ENCODE results near the gene BUD13.

Gene BUD13, protein sequence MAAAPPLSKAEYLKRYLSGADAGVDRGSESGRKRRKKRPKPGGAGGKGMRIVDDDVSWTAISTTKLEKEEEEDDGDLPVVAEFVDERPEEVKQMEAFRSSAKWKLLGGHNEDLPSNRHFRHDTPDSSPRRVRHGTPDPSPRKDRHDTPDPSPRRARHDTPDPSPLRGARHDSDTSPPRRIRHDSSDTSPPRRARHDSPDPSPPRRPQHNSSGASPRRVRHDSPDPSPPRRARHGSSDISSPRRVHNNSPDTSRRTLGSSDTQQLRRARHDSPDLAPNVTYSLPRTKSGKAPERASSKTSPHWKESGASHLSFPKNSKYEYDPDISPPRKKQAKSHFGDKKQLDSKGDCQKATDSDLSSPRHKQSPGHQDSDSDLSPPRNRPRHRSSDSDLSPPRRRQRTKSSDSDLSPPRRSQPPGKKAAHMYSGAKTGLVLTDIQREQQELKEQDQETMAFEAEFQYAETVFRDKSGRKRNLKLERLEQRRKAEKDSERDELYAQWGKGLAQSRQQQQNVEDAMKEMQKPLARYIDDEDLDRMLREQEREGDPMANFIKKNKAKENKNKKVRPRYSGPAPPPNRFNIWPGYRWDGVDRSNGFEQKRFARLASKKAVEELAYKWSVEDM

DNA sequence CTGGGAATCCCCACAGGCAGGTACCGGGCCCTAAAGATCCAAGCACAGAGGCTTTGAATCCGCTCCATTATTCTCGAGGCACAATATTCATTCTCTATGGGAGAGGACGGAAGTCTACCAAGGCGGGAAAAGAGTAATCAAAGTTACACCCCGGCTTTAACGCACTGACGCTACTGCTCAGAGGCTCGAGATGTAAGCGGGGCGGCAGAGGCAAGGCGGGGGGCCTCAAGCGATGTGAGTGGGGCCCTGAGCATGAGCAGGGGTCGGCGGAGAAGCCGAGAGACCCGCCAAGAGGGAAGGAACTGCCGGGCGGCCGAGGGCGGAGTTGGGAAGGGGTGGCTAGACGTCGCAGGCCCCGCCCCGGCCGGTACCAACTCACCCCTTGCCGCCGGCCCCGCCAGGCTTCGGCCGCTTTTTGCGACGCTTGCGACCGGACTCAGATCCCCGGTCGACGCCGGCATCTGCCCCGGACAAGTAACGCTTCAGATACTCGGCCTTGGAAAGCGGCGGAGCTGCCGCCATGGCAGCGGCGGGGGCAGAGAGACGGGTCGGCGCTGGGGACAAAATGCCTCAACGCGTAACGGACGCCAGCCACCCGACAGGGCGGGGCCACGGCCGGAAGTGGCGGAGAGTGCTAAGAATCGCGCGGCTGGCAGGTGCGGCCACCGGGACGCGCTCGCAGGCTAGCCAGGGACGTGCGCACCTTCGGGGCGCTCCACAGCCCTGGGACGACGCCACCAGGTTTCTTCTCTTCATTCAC, at the start of gene BUD13:
Gene BUD13, minus strand, starts transcription at position 545 of the 760 bp plus-strand sequence. Its CDS starts 23 bp downstream, at position 522.
- Mint-ChIP-seq H3K36me3 (ENCODE audit: low read depth) (peaks cover 23% of the 10 kb centered on the region), H3K4me3 (peak within 1 kb of the TSS; percentile 97)
- DNase-seq (ENCODE audit: low spot score), result peak; percentile 93

DNA sequence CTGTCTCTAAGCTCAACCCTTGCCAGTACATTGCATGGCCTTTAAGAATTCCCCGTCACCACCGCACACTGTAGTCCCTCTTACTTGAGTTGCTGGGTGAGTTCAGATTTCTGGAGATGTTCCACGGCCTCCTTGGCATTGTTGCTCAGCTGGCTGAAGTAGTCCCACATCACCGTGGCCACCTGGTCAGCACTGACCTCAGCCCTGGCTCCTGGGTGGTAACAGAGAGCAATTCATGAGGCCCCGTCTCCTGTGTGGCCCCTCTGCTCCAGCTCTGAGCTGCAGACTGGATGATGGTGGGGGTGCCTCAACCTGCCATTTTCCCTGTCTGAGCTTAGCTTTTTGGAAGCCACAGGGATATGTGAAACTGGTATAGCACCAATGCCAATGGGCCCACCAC, 49.8 kb upstream of the BUD13 start:
- no peak for DNase-seq (ENCODE audit: low spot score)
- Mint-ChIP-seq H3K27ac (no peak overlapping the region), H3K4me3 (no peak overlapping the region), H3K27me3 (ENCODE audit: low read depth) (no peaks in the 10 kb centered on the region), H3K4me1 (ENCODE audit: low read depth) (no peaks in the 10 kb centered on the region), H3K9me3 (no peaks in the 10 kb centered on the region), H3K36me3 (ENCODE audit: low read depth) (no peaks in the 10 kb centered on the region)

More for the DNA sequence above, at the start of gene BUD13:
- no peaks in the 10 kb centered on the region for H3K9me3 Mint-ChIP-seq
- H3K4me1 Mint-ChIP-seq (ENCODE audit: low read depth), result peaks cover 34% of the 10 kb centered on the region
- H3K27me3 Mint-ChIP-seq (ENCODE audit: low read depth), result no peaks in the 10 kb centered on the region
- peak within 1 kb of the TSS; percentile 98 for H3K27ac Mint-ChIP-seq

DNA sequence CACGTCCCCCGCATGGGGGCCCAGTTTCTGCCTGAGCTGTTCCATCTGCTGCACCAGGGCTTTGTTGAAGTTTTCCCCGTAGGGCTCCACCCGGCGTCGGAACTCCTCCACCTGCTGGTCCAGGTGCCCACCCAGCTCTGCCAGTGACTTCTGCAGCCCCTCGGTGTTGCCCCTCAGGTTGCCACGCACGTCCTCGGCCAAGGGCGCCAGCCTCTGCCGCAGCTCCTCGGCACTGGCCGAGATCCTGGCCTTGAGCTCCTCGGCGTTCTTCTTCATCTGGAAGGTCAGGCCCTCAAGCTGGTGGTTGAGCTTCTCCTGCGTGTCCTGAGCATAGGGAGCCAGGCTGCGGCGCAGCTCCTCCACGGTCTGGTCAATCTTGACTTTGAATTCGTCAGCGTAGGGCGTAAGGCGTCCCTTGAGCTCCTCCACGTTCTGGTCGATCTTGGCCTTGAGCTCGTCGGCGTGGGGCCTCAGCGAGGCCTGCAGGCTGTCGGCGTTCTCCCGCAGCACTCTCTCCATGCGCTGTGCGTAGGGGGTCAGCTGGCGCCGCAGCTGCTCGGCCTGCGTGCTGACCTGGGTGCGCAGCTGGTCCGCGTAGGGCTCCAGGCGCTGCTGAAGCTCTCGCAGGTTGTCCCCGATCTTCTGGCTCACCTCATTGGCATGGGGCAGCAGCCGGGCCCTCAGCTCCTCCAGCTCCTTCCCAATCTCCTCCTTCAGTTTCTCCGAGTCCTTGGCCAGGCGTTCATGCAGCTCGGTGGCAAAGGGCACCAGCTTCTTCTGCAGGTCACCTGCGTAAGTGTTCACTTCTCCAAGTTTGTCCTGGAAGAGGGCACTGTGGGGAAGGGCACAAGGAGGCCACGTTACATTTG, 48.5 kb upstream of the BUD13 start:
- Mint-ChIP-seq H3K27me3 (ENCODE audit: low read depth) (no peaks in the 10 kb centered on the region), H3K27ac (no peak overlapping the region), H3K36me3 (ENCODE audit: low read depth) (no peaks in the 10 kb centered on the region), H3K4me1 (ENCODE audit: low read depth) (no peaks in the 10 kb centered on the region), H3K4me3 (no peak overlapping the region), H3K9me3 (no peaks in the 10 kb centered on the region)
- DNase-seq (ENCODE audit: low spot score), result no peak

DNA sequence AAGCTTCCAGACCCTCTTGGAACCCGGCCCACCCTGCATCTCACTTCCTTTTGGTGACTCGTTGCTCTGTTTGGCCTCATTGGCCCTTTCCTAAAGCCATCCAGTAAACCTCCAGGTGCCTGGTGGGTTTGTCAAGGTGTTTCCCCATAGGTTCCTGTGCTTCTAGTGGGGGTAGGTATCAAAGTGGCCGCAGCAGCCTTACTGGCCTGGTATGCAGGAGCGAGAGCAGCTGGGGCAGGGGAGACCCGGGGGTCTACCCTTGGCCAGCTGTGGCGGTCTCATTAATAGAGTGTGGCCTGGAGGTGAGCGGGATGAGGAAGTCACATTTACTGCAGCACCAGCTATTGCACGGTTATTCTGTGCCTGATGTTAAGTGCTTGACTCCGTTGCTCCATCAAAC, 46.3 kb upstream of the BUD13 start:
- Mint-ChIP-seq H3K9me3 (no peaks in the 10 kb centered on the region), H3K27ac (no peak overlapping the region), H3K36me3 (ENCODE audit: low read depth) (no peaks in the 10 kb centered on the region), H3K4me1 (ENCODE audit: low read depth) (no peaks in the 10 kb centered on the region), H3K4me3 (no peak overlapping the region), H3K27me3 (ENCODE audit: low read depth) (peaks cover 1% of the 10 kb centered on the region)
- no peak for DNase-seq (ENCODE audit: low spot score)

DNA sequence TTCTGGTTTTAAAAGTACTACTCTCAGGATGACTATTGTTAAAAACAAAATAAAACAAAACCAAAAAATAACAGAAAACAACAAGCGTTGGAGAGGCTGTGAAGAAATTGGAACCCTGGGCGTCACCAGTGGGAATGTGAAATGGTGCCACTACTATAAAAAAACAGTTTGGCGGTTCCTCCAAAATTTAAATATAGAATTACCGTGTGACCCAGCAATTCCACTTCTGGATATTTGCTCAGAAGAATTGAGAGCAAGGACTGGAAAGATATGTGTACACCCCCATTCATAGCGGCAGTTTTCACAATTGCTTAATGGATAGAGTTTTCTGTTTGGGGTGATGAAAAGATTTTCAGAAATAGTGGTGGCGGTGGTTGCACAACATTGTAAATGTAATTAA, 41.7 kb upstream of the BUD13 start:
- H3K4me3 Mint-ChIP-seq, result no peak overlapping the region
- H3K4me1 Mint-ChIP-seq (ENCODE audit: low read depth), result no peaks in the 10 kb centered on the region
- H3K27me3 Mint-ChIP-seq (ENCODE audit: low read depth), result peaks cover 13% of the 10 kb centered on the region
- DNase-seq (ENCODE audit: low spot score), result no peak
- H3K9me3 Mint-ChIP-seq, result no peaks in the 10 kb centered on the region
- no peaks in the 10 kb centered on the region for H3K36me3 Mint-ChIP-seq (ENCODE audit: low read depth)
- H3K27ac Mint-ChIP-seq, result no peak overlapping the region

DNA sequence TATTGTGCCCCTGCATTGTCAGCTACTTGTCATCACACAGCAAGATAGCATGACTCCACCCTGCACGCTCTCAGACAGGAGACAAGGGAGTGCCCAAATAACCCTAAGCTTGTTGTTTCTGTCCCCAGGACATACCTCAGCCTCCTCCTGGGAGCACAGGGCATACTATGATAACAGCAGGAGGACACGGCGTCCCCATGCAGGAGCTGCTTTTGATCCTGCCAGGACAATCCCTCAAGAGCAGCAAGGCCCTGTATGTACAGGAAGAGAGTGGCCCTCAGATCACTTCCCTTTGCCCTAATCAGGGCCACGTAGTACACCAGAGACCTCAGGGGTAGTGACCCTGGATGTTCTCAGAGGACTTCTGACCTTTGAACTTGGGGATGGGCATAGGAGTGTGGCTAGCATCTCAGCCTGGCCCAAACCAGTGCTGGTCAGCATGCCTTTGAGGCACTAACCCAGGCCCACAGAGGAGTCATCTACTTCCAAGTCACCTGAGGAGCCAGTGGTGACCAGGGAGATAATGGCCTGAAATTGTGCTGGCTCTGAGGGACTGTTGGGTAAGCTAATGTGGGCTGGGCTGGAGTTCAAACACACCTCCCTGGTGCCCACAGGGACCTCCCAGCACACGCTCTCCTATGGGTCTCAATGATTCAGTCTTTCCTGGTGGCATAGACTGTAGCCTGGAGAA, 41.1 kb upstream of the BUD13 start:
- Mint-ChIP-seq H3K36me3 (ENCODE audit: low read depth) (no peaks in the 10 kb centered on the region), H3K9me3 (no peaks in the 10 kb centered on the region), H3K27me3 (ENCODE audit: low read depth) (peaks cover 15% of the 10 kb centered on the region), H3K27ac (no peak overlapping the region), H3K4me1 (ENCODE audit: low read depth) (no peaks in the 10 kb centered on the region), H3K4me3 (no peak overlapping the region)
- no peak for DNase-seq (ENCODE audit: low spot score)

DNA sequence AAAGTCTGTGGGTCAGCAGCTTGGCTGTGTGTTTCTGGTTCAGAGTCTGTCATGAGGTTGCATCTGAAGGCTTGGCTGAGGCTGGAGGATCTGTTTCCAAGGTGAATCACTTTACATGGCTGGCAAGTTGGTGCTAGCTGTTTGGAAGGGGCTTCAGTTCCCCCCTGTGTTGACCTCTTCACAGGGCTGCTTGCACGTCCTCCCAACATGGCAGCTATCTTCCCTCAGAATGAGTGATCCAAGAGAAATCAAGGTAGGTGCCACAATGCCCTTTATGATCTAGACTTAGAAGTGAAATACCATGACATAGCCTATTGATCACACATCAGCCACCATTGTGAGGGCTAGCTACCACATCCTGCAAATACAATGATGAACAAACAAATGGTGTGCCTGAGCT, 40.4 kb upstream of the BUD13 start:
- Mint-ChIP-seq H3K27ac (no peak overlapping the region), H3K4me3 (no peak overlapping the region)

DNA sequence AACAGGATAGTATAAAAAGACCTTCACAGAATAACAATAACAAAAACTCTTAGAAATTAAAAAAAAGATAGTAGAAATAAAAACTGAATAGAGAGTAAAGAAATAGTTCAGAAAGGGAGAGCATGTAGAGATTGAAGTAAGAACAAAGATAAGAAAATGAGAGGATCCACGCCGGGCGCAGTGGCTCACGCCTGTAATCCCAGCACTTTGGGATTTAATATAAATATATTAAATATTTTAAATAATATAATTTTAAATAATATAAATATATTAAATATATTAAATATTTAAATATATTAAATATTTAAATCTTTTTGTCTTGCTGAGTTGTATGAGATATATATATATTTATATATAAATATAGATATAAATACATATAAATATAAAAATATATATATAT, 39.3 kb upstream of the BUD13 start:
- Mint-ChIP-seq H3K4me3 (no peak overlapping the region), H3K27me3 (ENCODE audit: low read depth) (peaks cover 16% of the 10 kb centered on the region), H3K4me1 (ENCODE audit: low read depth) (no peaks in the 10 kb centered on the region), H3K36me3 (ENCODE audit: low read depth) (no peaks in the 10 kb centered on the region), H3K9me3 (no peaks in the 10 kb centered on the region), H3K27ac (no peak overlapping the region)
- no peak for DNase-seq (ENCODE audit: low spot score)

More for the DNA sequence above, 40.4 kb upstream of the BUD13 start:
- H3K9me3 Mint-ChIP-seq, result no peaks in the 10 kb centered on the region
- no peaks in the 10 kb centered on the region for H3K36me3 Mint-ChIP-seq (ENCODE audit: low read depth)
- DNase-seq (ENCODE audit: low spot score), result no peak
- H3K4me1 Mint-ChIP-seq (ENCODE audit: low read depth), result no peaks in the 10 kb centered on the region
- H3K27me3 Mint-ChIP-seq (ENCODE audit: low read depth), result peaks cover 16% of the 10 kb centered on the region

DNA sequence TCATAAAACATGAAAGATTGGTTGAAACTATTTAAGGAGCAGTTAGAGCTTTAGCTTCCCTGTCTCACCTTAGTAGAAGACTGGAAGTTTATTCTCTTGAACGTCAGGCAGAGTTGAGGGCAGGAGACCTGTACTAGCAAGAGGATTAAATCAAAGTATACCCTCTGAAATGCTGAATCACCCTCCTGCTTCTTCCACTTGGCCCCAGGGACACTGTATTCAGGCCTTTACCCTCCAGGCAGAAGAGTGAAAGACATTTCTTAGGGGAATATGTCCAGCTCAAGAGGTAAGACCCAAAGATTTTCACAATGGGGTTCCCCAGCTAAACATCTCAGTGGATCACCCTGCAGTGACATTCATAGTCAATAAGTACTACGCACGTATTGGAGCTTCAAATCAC, 38.4 kb upstream of the BUD13 start:
- Mint-ChIP-seq H3K9me3 (no peaks in the 10 kb centered on the region), H3K27me3 (ENCODE audit: low read depth) (peaks cover 18% of the 10 kb centered on the region), H3K27ac (no peak overlapping the region), H3K4me3 (no peak overlapping the region), H3K36me3 (ENCODE audit: low read depth) (no peaks in the 10 kb centered on the region), H3K4me1 (ENCODE audit: low read depth) (no peaks in the 10 kb centered on the region)
- DNase-seq (ENCODE audit: low spot score), result no peak

DNA sequence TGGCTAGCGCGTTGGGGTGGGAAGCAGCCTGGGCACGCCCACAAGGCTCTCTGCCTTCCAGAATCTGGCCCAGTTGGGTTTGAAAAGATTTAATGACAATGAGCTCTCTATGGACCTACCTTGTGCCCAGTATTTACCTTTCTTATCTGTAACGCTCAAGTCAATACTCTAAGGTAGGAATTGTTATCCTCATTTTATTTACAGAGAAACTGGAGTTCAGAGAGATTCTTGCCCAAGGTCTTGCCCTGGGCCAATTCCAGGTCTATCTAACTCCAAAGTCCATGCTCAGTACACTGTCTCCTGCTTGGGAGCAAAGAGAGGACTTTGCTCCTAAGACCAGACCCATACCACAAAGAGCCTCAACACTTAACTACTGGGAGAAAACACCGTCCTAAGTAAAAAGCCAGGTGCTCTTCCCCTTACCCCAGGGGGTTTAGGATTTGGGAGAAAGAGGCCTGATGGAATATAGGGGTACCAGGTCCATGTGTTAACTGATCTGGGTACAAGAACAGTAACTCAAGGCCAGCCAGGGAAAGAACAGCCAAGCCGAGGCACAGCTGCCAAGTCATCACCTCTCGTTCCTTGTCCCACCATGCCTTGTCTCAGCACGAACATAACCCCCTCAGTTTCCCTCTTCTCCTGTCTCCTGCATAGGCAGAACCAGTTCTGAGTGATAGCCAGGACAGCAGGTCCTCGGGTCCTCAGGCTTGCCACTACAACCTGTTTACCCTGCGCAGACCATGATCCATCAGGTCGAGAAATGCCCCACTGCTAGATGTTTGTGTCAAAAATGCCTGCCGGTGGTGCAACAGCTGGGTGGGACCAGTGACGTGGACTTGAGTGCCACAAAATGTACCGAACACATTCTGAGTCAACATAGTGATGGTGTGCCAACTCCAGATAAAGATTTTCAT, 35.7 kb upstream of the BUD13 start:
- Mint-ChIP-seq H3K27me3 (ENCODE audit: low read depth) (peaks cover 14% of the 10 kb centered on the region), H3K27ac (no peak overlapping the region), H3K36me3 (ENCODE audit: low read depth) (no peaks in the 10 kb centered on the region), H3K4me1 (ENCODE audit: low read depth) (no peaks in the 10 kb centered on the region), H3K9me3 (no peaks in the 10 kb centered on the region), H3K4me3 (no peak overlapping the region)
- no peak for DNase-seq (ENCODE audit: low spot score)

DNA sequence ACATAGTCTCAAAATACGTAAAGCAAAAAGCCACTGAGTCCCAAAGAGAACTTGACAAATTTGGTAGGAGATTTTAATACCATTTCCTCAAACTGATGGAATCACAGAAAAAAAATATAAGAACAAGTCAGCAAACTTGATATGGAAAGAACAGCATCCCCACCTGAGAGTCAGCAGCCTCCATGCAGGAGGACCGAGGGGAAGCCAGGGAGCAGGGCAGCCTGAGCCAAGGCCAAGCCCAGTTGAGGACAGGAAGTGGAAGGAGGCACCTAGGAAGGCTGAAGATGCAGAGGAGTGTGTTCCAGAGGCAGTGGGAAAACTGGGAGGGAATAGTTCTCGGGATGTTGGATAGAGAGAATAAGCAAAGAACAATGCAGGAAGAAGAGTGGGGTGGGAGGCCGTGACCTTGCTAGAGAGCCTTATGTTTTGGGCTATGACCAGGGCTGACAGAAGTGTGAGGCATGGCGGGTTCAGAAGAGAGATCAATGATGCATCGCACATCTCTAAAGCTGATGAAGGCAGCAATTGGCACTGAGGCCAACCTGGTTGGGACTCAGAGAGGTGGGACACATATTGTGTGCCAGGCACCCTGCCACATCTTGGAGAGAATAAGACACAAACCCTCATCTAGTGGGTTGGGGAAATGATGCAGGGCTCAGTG, 34.9 kb upstream of the BUD13 start:
- H3K27ac Mint-ChIP-seq, result no peak overlapping the region
- H3K9me3 Mint-ChIP-seq, result no peaks in the 10 kb centered on the region
- no peak for DNase-seq (ENCODE audit: low spot score)
- H3K4me3 Mint-ChIP-seq, result no peak overlapping the region
- no peaks in the 10 kb centered on the region for H3K36me3 Mint-ChIP-seq (ENCODE audit: low read depth)
- peaks cover 14% of the 10 kb centered on the region for H3K27me3 Mint-ChIP-seq (ENCODE audit: low read depth)
- H3K4me1 Mint-ChIP-seq (ENCODE audit: low read depth), result no peaks in the 10 kb centered on the region

DNA sequence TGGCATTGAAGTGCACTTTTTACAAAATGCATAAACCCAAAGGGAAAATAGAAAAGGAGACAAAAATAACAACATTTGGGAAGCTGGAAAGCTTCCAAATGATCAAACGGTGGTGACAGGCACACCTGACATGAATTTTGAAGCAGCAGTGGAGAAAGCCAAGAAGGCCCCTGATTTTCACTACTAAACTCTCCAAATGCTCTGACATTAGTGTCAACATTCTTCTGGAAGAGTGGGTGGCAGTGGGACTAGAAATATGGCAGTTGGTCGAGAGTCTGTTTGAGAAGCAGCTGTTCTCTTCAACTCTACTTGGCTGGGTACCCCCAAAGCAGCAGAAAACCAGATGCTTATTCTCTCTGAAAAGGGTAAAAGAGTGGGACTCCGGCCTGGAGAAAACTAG, 31.2 kb upstream of the BUD13 start:
- Mint-ChIP-seq H3K9me3 (no peaks in the 10 kb centered on the region), H3K4me3 (no peak overlapping the region)

More for the DNA sequence above, 31.2 kb upstream of the BUD13 start:
- Mint-ChIP-seq H3K27ac (no peak overlapping the region), H3K27me3 (ENCODE audit: low read depth) (peaks cover 28% of the 10 kb centered on the region), H3K36me3 (ENCODE audit: low read depth) (no peaks in the 10 kb centered on the region), H3K4me1 (ENCODE audit: low read depth) (no peaks in the 10 kb centered on the region)
- no peak for DNase-seq (ENCODE audit: low spot score)
